Endothelial cell of hepatic sinusoid (primary cell): ENCODE measurements around the gene KCNH3.
"Not testable (repeated sequence)": the region's sequence is repeated elsewhere in the genome, so short reads cannot be mapped to it uniquely, and the experiment has no call there.

Source experiments
- in situ Hi-C: cut with HindIII; loops from 2 replicates; pipeline ENCODE4 v1.10.0; 2017; ENCODE audit warnings: low sequenced_read_pairs

The KCNH3 gene

DNA sequence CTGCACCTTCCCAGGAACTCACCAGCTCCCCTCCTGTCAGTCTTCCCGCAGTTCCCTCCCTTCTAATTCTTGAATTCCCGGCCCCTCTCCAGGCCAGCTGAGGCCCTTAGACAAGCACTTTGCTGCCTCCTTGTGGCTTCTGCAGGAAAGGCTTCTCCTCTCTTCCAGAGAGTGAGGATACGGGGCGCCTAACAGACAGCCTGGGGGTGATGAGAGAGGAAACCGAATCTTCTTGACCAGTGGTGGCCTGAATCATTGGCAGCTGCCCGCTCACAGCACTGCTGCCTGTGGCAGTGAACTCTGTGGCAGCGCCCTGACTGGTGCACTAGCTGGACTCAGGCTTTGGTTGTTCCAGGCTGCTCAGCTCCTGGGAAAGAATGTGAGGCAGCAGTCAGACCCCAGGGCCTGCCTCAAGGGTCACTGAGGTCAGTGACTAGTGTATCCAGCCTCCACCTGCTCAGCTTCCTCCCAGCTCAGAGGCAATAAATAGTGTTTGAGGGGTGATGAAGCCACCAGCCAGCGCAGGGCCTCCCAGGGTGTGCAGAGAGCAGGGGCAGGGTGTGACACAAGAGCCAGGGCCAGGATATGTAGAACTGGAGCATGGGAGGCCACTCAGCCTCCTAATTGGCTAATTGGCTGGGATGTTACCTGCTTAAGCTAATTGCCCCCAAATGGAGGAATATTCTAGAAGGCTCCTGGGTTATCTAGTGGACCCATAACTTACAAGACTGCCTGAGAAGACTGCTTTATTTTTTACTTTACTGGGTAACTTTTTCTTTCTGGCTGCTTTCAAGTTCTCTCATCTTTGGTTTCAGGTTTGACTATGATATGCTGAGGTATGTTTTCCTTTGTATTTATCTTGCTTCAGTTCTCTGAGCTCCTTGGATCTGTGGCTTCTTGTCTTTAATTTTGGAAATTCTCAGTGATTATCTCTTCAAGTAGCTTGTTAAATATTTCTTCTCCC is 42.0 kb downstream of the KCNH3 start:
- in situ Hi-C loops: no loop called here

DNA sequence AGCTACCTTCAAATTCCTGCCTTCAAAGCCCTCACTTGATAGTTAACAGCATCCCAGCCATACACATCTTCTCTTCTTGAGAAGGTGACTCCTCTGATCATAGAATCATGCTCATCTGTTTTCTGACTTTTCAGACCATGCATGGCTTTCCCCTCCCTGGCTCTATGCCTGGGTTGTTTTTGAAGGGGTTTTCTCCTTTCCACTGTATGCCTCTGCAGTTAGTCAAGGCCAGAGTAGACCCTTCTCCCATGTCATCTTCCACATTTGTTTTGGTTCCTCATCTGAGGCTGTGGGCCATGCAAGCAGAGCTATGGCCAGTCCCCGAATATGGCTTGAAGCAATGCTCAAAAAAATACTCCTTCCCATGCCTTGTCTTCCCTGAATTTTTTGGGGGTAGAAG is 43.4 kb downstream of the KCNH3 start:
- in situ Hi-C loops: no loop called here

DNA sequence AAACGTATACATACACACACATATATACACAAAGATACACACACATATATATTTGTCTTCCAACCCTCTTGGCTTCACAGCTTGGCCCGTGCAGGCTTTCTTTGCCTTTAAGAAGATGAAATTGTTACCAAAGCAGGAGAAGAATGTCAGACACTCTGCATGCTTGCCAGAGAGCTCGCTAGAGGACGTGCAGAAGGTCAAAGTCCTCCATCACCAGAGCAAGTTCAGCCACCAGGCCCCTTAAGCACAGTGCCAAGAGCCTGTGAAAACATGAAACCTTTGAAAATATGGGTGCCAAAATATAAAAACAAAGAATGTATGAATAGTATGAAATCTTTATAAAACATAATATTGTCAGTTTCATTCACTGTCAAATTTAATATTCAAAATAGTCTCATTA is 44.0 kb downstream of the KCNH3 start:
- in situ Hi-C loops: no loop called here

DNA sequence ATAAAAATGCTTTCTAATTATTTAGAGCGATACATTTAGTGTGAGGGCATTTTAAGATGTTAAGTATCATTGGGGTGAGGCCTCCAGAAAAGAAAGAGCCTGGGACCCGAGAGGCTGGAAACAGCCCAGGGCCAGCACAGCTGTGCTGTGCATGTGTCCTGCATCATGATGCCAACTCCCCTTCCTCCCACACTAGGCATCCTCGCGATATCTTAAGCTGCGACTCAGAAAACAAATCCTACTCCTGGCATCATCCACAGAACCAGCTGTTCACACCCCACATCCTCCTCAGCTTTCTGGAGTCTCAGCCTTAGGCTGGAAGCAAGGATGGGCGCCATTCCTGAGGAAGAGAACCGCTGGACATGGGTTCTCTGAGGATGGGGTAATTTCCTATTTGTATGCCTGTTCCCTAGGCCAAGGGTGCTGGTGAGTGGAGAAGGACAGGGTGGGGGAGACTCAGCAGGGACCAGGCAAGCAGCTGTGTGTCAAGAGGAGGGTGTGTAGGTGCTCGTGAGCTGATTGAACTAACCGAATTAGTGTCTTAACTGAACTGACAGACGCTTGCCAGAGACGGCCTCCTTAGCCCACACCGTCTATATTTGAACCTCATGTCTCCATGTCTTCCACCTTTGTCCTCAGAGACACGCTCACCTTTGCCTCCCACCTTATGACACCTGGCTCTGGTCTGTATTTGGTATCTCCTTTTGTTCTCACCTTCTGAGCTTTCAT is 44.7 kb downstream of the KCNH3 start:
- in situ Hi-C loops: no loop called here

DNA sequence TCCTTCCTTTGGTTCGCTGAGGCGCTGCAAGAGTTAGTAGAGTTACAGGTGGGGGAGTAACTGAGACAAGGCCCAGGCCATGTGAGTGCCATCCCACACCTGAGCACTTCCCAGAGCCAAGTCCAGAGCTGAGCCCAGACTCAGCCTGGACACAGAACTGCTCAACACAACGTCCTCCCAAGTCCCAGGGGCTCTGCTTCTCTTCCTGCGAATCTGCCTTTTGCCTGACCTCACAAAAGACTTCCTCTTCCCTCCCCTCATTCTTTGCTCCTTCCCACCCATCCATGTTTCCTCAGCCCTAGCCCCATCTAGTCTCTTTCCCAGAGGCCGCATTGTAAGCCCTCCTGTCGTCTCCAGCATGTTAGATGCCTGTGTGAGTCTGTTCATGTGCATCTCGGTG is 45.8 kb downstream of the KCNH3 start:
- in situ Hi-C loops: no loop called here

DNA sequence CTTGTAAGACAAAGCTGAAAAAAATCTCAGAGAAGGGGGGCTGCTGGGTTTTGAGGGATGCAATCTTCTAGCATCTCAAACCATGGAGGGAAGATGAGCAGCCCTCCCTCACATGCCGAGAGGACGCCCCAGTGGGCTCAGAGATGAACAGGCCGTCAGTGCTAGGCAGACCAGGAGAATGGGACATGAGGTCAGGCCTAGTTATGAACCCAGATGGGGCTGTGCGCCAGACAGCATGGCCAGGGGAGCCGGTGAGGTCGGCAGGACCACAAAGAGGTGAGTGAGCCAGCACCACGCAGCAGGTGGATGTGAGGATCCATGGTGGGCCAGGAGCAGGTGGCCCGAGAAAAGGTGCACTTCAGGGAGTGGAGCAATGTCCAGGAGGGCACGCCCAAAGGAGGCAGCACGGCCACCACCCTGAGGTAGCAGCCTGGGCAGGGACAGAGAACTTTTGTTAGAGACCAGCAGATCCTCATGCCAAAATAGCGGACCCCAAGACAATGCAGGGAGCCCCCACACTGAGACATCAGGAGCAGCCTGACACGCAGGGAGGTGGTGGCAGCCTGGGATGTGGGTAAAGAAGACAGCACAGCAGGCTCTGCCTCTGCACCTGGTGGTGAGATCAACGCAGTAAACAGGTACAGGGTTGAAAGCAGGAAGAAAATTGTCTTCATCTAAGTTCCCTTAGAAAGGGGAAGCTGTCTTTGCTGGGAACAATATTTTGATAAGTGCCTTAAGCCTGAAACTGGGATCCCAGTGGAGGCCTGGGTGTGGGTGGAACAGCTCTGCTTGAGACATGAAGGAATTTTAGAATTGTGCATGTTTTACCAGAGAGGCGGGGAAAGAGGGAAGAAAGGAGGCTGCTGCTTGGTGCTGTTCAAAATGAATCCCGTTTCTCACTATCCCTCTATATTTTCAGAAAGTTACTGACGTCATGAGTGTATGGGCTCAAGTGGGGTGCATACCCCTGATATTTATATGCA is 46.9 kb downstream of the KCNH3 start:
- in situ Hi-C loops: no loop called here

DNA sequence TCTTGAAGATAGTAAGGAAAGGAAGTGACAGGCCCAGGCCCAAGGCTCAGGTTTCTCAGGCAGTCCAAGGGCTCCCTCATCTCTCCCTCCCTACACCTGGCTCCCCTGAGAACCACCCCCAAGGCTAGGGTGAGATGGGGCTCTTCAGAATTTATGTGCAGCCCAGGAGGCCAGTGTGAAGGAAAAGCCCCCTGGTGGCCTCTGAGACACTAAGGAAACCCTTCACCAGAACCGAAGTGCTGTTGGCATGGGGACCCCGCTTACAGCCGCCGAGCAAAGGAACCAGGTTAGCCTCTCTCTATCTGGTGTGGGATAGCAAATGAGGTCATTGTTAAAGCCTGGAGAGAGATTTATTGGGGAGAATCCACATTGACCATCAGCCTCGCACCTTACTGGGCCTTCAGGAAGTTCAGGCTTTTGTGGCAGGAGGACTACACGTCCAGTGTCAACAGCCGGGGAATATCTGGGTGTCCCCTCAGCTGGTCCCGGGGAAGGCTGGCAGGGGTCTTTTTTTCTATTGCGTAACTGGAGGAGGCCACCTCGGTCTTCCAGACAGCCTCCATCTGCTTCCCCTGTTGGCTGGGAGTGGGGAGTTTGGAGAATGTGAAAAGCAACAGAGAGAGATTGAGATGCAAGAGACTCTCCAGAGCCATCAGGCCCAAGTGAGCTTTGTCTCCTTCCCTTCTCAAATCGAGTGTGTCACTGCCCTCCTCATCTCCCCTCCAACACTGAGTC is 48.5 kb downstream of the KCNH3 start:
- in situ Hi-C loops: no loop called here

DNA sequence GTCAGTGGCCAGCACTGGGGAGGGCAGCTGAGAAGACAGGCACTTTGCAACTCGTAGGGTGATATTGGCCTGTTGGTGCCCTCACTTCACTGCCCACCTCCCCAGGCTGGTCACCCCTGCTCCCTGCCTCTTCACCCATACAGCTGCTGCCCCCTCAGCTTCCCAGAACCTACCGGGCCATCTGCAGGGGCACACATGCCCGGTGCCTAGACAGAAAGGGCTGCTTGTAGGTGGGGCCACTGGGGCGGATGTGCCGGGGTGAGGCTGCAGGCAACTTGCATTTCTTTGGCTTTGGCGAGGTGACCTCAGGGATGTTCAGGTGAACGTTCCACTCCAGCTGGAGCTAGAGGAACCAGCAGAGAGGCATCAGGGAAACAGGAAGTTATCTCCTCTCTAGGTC is 49.5 kb downstream of the KCNH3 start:
- in situ Hi-C loops: no loop called here

DNA sequence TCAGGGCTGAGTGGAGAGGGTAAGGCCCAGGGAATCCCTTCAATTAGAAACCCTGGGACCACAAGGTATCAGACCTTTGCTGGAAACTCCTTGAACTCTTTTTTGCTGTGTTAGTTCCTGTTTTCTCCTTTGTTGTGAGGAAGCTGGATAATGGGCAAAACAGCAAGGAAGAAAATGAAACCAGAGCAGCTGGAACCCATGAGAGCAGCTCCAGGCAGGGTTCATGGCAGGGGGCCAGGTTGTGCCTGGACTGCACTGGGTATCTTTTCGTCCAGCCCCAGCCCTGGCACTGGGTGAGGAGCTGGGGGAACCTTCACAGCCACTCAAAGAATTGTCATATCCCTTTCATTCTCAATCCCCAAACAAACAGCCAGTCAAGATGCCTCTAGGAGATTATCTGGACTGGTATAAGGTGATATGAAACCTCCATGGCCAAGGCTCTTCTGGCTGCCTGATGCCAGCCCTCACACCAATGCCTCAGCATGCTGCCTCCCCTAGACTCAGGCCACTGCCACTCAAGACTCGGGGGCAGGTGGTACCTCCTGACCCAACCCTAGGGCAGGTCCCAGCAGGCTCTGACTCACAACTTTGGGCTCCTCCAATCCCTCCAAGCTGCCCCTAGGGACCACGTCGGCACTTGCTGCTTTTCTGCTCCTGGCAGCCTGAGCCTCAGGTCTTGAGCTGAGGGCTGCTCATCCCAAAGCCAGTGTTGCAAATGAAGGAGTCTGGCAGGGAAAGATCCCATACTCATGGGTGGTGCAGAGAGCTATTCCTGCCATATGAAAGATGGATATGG is 50.1 kb downstream of the KCNH3 start:
- in situ Hi-C loops: no loop called here

DNA sequence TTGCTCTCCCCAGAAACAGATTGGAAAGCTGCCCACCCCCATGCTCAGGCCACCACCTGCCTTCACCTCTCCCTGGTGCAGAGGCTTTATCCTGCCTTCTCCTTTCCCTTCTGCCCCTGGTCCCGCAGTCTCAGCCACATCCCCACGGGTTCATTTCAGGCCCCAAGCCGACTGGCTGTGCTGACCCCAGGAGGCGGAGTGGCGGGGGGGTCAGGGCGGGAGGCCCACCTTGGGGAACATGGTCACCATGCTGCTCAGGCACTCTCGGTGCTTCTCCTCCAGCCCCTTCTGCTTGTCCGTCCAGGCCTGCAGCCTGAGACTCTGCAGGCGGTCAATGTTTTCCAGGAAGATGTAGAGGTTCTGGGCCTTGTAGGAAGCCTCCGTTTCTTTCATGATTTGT is 59.7 kb downstream of the KCNH3 start:
- in situ Hi-C loops: no loop called here

DNA sequence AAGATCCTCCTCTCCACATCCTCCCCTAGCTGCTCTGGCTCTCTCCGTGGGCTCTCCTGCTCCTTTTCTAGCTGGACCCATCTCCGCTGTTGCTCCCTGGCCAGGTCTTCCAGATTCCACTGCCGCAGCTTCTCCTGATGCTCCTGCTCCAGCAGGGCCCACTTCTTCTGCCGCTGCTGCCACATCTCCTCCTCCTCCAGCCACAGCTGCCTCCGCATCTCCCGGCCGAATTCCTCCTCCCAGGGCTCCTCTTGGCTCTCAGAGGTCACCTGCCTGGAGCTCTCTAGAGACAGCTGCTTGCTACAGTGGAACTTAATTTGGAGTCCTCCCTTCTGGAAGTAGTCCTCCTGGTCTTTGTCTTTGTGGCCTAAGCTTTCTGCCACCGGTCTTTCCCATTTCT is 61.1 kb downstream of the KCNH3 start:
- in situ Hi-C loops: no loop called here

DNA sequence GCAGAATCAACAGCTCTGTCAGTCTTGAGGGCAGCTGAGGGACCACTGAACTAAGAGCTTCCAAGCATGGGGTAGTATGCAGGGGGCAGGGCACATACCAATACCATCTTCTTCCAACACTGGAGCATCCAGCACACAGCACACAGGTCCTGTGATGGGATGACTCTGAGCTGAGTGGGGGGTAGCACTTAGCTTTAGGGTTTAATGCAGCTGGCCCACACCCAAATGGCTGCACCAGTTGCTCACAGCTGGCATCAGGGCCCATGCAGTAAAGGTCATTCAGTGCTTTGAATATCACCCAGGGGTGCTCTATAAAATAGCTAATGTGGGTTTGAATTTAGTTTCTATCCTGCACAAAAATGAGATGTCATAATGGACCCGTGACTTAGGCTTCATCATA is 64.9 kb downstream of the KCNH3 start:
- in situ Hi-C loops: no loop called here

DNA sequence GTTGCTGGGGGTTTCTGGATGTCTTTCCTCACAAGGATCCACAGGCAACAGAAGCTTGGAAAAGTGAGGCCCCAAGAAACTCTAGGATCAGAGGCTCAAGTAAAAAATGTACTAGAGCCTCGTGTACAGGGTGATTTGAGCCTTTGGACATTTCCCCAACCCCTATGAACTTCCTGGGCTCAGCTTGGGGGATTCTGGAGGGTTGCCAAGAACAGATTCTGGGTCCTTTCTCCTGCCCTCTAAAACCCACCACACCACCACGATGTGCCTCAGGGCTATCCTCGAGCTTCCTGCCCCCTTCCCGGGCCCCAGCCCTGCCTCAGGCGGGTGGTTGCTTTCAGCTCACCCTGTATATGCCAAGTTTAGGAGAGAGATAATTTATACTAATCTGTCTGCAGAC is 66.0 kb downstream of the KCNH3 start:
- in situ Hi-C loops: no loop called here

DNA sequence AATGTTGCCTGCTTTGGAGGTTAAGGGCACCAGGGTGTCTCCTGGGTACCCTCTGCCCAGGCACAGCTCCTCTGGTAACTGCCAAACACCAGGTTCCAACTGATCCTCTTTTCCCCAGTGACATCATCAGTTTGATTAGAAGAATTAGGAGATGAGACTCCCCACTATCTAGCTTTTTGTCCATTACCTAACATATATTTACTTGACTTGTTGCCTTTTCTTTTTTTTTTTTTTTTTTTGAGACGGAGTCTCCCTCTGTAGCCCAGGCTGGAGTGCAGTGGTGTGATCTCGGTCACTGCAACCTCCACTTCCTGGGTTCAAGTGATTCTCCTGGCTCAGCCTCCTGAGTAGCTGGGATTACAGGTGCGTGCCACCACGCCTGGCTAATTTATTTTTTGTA is 66.7 kb downstream of the KCNH3 start, which contains the start of gene FAM186B:
TSS of gene FAM186B (minus strand) at position 101 of the 400 bp plus-strand sequence. CDS start 162 bp downstream, outside the sequence.
- in situ Hi-C loops: not testable (repeated sequence)
